Coronary artery (tissue), 2 donors: ENCODE data around the gene MATN1.

Source experiments
- DNase-seq: peaks from one replicate; pipeline ENCODE4 v3.0.0-alpha.2; 2017; ENCODE audit warnings: low spot score
- H3K27ac ChIP-seq, 2 donors: fragments of 200-600 bp; sonication (generic); one replicate each; pipeline ENCODE4 v1.5.1; 2016 to 2019
- H3K4me3 ChIP-seq: fragments of 200-600 bp; sonication (generic); 2 replicates; pipeline ENCODE4 v1.5.1; 2016; ENCODE audit warnings: mild to moderate bottlenecking, moderate library complexity
- CTCF ChIP-seq: fragments of 200-600 bp; sonication (generic); IDR thresholded peaks from one replicate; pipeline ENCODE4 v1.5.1; 2019; ENCODE audit warnings: antibody characterized with exemption

The MATN1 gene

GRCh38 chr1:30765556-30766434 is 42.4 kb upstream of the MATN1 start:
- no peak for TF ChIP-seq CTCF
- no peak for DNase-seq
- H3K27ac ChIP-seq = no peak overlapping the region
- no peak overlapping the region for H3K4me3 ChIP-seq

- no peak for TF ChIP-seq CTCF
- H3K4me3 ChIP-seq = no peak overlapping the region
- no peak for DNase-seq
- no peak overlapping the region for H3K27ac ChIP-seq
These were observed 41.7 kb upstream of the MATN1 start for GRCh38 chr1:30764939-30765555.

GRCh38 chr1:30764396-30764795 is 41.0 kb upstream of the MATN1 start:
- no peak for DNase-seq
- H3K27ac ChIP-seq = peak overlapping the region in 1 of 2 donors; percentile 40
- no peak overlapping the region for H3K4me3 ChIP-seq
- TF ChIP-seq CTCF = no peak

GRCh38 chr1:30763651-30764248 is 40.4 kb upstream of the MATN1 start:
- DNase-seq = no peak
- H3K27ac ChIP-seq = peak overlapping the region; percentile 40 to 68
- no peak overlapping the region for H3K4me3 ChIP-seq
- no peak for TF ChIP-seq CTCF

- no peak overlapping the region for H3K4me3 ChIP-seq
- no peak for TF ChIP-seq CTCF
- H3K27ac ChIP-seq = peak overlapping the region; percentile 40 to 68
- DNase-seq = no peak
These were observed 39.7 kb upstream of the MATN1 start for GRCh38 chr1:30762930-30763650.

GRCh38 chr1:30762152-30762929 is 39.0 kb upstream of the MATN1 start:
- no peak overlapping the region for H3K27ac ChIP-seq
- H3K4me3 ChIP-seq = no peak overlapping the region
- DNase-seq = no peak
- no peak for TF ChIP-seq CTCF
